HG03575 (cell line): ENCODE measurements around the gene MAMLD1.
A peak's percentile ranks its signal among the peaks of the same experiment; 100 is the strongest.

ENCODE experiments used
- ATAC-seq: cut with Tn5 transposase; IDR thresholded peaks from one replicate; pipeline ENCODE4 v1.9.1; 2021; ENCODE audit not compliant: unreplicated experiment, insufficient number of reproducible peaks, low FRiP score; ENCODE audit errors: extremely low read depth

MAMLD1 gene

DNA sequence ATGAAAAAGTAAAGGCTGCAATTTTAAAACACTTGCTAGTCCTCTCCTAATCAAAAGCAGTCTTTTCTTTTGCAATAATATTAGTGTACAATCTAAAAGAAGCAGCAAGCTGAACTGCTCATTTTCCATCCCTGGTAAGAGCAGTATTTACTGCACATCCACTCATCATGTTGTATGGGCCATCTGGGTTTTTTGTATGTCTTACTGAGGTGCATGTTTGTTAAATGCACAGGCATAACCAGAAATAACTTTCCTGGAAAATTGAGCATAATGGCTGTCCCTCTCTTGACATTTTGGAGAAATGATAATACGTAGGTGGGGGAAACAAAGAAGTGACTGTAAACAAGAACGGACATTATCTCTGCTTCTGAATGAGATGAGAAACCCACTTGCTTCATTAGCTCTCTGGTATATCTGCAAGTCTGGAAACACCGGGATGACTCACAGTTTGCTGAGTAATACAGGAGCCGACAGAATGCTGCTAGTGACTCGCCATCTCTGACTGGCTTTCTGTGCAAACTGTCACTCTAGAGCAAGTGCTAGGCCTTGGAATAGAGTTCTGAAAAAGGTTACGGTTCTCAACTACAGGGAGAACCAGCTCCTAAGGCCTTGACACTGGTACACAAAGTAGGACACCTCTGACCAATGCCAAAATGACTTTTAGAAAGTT lies 119.6 kb downstream of the MAMLD1 start:
- ATAC-seq = peak; percentile 42

DNA sequence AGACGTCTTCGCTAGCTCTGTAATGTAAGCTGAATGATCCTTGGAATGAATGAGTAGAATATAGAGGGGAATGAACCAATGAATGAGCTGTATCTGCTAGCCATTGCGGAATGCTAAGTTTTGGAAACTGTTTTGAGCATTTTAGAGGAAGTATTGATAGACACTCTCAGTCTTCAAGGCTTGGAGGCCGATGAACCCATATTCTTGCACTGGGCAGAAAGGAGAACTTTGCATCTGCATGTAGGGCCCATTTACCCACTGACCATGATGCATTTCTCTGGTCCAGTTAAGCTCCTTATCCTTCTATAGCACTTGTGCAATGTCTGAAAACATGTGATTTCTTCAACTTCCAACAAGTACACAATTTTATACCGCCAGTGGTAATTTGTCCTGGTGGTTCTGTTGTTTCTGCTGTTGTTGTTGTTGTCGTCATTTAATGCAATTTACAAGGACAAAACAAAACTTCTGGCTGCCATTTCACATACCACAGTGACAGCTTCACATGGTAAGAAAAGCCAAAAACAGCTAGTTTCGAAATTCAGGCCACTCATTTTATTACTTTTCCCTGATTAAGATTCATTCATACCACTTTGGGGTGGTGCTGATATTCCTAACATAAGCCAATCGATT lies 120.4 kb downstream of the MAMLD1 start:
- ATAC-seq = no peak

DNA sequence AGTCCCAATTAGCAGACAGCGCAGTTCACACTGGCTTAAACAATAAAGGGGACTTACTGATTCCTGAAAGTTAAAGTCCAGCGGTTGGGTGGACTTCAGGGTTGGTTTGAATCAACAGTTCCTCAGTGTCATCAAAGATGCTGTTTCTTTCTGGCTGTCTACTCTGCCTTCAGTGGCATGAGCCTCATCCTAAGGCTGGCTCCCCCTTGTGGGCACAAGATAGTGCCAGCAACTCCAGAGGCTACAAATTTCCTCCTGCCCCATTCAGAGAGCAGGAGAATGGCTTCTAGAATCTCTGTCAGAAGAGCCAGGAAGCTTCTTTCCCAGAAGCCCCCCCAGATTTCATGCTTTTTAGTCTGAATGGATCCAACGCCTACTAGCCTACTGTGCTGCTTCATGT lies 122.9 kb downstream of the MAMLD1 start:
- no peak for ATAC-seq

DNA sequence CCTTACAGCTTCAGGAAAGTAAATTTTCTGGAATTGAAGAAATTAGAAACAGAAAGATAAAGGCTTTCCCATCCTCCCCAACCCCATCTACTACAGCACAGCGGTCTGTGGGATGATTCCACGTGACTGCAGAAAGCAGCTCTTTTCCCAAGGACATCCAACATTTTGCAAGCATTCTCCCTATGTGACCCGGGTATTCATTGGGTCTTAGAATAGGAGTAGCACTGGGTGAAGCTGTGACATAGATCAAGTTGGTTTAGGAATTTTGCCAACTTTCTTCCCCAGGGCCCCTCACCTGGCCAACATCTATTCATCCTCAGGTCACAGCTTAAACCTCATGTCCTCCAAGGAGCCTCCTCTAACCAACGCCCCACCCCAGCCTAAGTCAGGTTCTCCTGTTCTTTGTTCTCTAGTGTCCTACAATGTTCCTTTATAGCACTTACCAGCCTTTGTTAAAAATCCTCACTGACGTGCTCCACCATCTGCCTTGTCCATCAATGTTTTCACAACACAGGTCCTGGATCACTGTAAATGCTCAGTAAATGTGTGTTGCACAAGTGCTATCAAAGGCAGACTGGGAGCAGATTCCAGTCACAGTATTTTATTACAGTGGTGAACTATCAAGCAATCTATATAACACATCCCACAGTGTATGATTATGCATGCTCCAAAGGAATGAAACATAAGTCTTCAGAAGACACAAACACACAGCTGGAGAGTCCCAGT lies 124.4 kb downstream of the MAMLD1 start:
- ATAC-seq = no peak

DNA sequence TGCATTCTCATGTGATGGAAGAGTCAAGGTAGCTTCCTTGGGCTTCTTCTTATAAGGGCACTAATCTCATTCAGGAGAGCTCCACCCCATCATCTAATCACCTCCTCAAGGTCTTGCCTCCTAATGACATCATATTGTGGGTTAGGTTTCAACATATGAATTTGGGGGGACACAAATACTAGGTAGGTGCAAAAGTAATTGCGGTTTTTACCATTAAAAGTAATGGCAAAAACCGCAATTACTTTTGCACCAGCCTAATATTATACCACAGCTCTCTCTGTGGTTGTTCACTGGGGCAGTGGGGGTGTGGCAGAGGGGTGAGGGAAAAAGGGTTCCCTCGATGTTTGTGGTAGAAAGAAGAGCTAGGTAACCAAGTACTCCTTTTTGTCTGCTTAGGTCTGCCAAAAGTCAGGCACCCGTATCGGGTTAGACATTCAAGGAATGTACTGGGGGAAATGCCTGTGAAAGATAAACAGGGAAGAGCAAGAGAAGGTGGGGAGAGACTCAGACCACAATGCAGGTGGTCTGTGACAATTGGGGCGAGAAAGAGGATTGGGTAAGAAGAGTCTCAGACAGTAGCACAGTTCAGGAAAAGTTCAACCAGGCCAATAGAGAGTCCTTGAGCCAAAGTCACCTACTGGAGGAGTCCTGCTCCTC lies 126.4 kb downstream of the MAMLD1 start:
- no peak for ATAC-seq

DNA sequence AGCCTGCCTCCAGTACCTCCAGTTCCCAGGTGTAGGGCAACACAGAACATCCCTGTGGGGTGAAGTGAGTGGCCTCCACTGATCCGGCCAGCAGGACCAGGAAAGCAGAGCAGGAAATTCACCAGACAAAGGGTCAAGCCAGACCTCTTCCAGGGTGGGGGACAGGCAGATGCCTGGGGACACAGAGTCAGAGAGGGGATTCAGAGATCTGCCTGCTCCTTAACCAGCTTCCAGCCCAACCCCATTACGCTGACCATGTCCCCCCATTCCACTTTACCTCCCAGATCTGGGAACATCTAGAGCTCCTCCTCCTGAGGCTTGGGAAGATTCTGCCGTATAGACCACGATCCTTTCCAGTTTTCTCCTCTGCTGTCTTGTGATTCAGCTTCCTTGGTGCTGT lies 132.4 kb downstream of the MAMLD1 start:
- no peak for ATAC-seq

DNA sequence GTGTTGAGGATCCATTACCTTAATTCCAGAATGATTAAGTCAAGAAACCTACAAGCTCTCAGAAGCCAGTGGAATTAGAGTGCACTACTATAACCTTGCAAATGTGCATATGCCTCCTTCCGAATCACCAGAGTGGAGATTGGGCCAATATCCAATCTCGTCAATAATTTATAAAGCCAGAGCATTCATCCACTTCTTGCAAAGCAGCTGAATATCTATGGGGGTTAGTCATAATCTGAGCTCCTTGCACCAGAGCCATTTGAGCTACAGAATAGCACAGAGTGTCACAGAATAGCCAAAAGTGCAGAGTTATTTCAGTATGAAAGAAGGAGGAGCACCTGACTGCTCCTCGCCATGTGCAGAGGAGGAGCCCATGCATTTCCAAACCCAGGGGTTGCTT lies 136.1 kb downstream of the MAMLD1 start:
- no peak for ATAC-seq

DNA sequence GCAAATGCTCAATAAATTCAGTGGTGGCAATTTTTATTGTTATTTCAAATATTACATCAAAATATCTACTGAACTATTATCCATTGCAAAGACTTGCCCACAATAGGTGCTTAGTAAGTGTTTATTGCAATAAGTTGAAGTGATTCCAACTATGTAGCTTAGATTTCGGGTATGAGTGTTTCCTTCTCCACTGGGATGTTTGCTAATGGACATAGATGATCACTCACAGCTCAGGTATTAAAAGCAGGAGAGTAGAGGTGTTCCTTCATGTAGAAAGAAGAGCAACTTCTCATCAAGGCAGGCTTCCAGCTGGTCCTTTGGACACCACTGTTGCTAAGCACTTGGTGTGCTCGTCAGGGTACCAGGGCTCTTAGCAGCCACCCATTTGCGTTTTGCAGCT lies 139.0 kb downstream of the MAMLD1 start:
- ATAC-seq = no peak

DNA sequence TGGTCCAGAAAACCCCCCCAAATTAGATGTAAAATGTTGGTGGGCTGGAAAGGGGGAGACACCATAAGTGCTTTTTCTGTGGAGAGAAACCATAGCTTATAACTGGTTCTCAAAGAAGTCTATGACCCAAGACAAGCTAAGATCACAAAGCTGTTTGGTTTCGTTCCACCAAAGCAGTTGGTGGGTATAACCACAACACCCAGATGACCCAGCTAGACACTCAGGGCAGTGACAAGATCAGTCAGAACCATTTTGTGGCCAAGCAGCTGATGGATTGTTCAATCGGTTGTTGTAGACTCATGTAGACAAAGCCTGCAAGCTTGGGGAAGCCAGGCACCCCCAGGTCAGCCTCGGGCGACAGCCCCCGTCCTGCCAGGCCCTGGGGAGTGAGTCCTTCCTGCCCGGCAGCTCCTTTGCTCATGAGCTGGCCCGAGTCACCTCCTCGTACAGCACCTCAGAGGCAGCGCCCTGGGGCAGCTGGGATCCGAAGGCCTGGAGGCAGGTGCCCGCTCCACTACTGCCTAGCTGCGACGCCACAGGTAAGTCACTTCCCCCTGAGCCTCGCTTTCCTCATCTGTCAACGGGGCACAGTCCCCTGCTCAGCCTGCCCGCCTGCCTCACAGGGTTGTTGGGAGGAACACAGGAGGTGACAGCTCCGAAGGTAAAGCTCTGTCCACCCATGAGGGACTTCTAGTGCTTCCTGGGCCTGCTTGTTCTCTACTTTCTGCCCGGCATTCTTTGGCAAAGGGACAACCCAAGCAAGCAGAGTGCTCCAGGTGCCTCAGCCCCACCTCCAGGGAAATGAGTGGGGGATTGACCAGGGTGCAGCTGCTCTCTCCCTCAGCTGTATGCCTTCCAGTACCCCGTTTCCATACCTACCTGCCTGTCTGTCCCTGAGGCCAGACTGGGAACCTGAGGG lies 140.1 kb downstream of the MAMLD1 start:
- ATAC-seq = no peak

DNA sequence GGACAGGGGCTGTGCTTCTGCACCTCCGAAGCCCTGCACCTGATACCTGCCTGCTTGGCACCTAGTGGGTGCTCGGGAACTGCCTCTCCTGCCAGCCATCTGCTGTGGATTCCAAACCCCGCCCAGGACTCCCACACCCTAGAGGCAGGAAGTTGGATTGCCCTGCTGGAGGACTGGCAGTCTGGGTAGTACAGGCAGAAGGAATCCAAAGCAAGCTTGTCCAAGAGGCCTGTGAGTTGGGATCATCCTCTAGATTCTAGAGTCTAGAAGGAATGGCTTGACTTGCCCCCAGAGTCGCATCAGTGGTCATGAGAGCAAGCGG lies 140.7 kb downstream of the MAMLD1 start:
- ATAC-seq = no peak

DNA sequence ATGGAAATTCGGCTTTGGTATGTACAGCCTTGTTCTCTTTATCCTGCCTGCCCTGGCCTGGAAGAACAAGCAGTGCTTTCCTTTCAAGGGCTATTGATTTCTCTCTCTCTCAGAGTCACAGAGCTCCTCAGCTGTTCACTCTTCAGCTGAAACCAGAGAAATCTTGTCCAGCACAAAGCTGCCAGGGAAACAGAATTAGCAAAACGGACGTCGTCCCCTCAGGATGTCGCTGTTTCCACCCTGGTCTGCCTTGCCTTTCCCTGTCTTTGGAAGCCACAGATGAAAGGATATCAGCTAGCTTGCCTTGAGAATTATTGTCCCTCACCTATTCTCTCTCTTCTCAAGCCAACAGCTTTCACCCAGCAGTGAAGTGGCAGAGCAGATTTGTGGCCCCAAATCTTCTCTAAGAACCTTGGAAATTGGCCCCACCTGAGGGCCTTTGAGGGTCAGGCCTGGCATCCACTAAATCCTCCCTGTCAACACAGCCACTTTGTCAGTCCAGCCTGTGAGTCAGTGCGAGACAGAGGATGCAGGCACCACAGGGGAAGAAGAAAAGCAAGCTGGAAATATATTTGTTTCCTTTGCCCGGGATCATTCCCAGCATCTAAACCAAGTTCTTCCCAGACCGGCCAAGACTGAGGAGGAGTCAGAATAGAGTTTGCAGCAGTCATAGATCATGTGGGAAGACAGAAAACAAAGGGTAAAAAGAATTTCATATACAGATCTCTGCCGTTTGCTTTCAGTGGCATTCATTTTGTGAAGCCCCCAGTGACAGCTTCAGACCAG lies 141.5 kb downstream of the MAMLD1 start:
- ATAC-seq = no peak

DNA sequence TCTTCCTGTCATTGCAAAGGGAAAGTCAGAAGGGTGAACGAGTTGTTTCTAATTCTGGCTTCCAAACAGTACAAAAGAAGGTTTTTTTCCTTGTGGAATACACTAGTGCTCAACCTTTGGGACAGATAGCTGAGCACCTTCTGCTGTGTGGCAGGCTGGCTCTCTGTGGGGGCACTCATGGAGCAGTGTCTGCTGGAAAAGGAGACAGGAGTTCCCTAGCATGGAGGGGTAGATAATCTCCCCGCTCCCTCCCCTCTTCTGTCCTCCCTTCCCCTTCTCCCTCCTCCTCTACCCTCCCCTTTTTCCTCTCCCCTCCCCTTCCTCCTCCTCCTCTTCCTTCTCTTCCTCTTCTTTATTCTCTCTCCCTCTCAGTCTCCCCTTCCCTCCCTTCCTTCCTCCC lies 142.9 kb downstream of the MAMLD1 start:
- no peak for ATAC-seq

DNA sequence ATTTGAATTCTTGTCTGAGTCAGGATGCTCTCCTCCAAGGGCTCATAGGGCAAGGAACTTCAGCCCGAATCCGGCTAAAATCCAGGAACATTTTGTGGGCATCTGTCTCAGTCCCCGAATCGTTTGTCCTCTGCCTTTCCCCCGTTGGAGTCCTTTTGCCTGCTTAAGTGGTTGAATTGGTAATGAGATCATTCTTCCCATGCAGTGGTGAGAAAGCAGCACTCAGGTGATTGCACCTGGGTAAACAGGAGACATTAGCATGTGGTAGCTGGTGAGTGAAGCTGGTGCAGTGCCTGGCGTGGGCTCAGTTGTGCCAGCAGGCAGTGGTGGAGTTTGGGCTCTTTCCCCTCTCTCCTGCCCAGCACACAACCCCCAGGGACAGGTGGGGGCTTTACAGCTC lies 143.4 kb downstream of the MAMLD1 start:
- ATAC-seq = no peak

DNA sequence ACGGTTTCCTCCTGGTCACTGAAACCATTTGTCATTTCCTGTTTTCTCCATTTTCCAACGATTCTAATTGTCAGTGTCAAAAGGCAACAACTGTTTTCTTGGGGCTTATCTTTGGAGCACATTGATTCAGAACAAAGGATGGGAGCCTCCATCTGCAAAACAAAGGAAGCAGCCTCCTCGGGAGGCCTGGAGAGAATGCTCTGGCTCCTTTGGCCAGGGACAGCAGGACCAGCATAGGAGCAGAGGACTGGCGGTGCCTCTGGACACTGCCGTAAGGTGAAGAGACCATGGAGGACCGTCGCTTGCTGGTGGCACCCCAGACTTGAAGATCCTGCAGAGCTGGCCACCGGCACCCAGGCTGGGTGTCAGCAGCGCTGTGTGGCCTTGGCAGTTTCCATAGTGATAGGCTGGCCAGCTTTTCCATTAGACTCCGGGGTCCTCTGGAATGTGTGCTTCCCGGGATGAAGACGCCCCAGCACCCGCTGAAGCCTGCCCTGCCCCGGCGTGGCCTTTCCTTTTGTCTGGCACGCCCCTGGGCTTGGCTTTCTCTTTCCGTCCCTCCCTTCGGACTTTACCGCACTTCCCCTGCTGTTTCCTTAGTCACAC lies 144.2 kb downstream of the MAMLD1 start:
- ATAC-seq = no peak

DNA sequence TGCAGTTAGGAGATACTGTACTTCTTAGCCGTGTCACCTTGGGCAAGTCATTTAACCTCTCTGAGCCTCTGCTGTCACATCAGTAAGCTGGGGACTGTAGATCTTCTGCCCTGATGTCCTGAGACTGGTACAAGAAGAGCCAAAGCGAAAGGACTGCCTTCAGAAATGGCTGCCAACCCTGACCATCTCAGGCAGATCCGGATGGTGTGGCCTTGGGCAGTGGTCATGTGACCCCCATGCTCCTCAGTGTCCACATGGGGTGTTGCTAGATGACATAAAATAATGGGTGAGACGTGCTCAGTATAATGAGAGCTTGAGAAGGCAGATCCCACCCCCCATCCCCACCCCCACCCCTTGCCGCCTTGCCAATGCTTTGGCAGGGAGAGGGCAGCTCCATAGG lies 144.9 kb downstream of the MAMLD1 start:
- ATAC-seq = no peak

DNA sequence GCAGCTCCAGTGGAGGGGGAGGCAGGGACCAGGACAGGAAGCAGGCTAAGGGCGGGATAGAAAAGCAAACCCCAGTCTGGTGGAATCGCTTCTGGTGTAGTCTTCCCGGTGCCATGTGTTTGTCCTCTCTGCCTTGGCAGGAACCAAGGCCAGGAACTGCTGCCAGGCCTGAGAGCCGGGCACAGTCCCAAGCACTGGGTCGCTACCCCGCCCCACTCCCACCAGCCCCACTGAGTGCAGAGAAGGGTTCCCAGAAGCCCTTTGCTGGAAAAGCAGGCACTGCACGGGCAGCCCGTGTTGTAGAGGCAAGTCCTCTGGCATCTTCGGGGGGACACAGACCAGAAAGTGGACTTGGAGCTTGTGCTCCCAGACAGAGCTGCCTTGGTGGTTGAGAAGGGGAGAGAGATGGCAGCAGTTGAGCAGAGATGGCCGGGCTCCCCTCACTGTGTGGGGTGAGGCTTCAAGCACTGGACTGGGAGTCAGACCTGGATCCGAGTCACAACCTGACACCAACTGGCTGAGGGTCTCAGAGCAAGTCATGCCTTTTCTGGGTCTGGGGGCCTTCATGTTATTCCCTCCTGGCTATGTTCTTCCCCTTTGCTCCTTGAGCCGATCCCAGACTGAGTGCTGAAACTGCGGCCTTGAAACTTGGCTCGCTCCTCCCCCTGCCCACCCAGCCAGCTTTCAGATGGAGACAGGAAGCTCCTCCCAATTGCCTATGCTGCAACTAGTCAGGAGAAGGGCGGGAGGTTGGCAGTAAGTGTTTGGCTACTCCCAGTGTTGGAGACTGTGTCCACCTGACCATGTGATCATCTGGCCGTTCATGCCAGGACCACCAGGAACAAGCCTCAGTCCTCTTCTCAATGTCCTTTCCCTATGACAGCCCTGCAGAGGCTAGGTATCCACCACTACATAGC lies 145.6 kb downstream of the MAMLD1 start:
- ATAC-seq = no peak

DNA sequence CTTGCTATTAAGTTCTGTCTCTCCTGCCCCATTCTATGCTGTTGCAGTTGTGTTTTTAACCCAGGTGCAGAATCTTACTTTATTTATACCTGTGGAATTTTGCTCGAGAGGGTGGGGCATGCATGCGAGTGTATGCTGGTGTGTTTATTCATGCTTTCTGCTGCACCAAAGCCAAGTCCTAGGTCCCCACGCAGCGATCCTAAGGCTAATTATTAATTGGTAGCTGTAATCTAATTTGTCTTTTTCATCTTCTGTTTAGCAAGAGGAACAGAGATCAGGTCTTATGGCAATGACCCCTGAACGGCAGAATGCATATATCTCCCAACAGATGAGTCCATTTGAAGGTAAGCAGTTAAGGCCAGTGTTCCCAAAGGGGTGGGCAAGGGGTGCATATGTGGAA lies 146.6 kb downstream of the MAMLD1 start:
- no peak for ATAC-seq
